ENCODE measurements around the gene WDR33.
A peak's percentile ranks its signal among the peaks of the same experiment; 100 is the strongest.

The WDR33 gene

GRCh38 chr2:127703282-127703681 is 107.7 kb downstream of the WDR33 start:
- in situ Hi-C loops (cut with MboI; ENCODE audit: low pct_unique_long_range_greater_than_20kb, low sequenced_read_pairs), result no loop called here
- no peak for DNase-seq

- in situ Hi-C loops (cut with MboI; ENCODE audit: low pct_unique_long_range_greater_than_20kb, low sequenced_read_pairs), result no loop called here
Measured at GRCh38 chr2:127702395-127703009, 108.5 kb downstream of the WDR33 start.

GRCh38 chr2:127701651-127702394 is 109.1 kb downstream of the WDR33 start:
- DNase-seq, result peak; percentile 83
- in situ Hi-C loops (cut with MboI; ENCODE audit: low pct_unique_long_range_greater_than_20kb, low sequenced_read_pairs), result no loop called here

More at GRCh38 chr2:127702395-127703009, 108.5 kb downstream of the WDR33 start:
- DNase-seq, result no peak

GRCh38 chr2:127701193-127701650 is 109.7 kb downstream of the WDR33 start, which contains the start of gene SFT2D3:
Gene SFT2D3, plus strand, starts transcription at chr2:127701497. Its CDS starts 32 bp downstream, at chr2:127701529.
- peak; percentile 95 for DNase-seq
- in situ Hi-C loops (cut with MboI; ENCODE audit: low pct_unique_long_range_greater_than_20kb, low sequenced_read_pairs), result no loop called here

DNA sequence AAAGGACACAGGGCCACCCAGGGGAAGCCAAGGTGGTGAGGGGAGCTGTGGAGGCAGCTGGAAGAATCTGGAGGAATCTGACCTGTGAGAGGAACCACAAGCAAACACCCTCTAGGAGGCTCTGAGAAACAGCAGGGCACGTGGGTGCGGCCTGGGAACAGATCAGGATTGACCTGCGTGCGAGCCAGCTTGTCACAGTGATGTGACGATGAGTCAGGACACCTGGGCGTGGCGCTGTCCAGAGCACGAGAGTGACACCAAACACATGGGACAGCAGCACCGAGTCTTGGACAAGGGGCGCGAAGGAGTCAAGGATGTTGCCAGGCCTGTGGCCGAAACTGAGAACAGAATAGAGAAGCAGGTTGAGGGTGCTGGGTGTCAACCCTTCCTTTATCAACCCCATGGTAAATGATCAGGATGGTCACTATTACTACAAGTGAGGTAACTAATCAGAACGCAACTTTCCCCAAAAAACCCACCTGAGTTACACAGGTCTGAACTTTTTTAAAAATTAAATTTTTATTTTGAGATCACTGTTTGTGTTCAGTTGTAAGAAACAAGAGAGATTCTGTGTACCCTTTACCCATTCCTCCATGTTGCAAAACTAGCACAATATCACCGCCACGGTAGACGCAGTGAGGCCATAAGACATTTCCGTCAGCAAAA is 110.3 kb downstream of the WDR33 start:
- peak; percentile 17 for DNase-seq
- in situ Hi-C loops (cut with MboI; ENCODE audit: low pct_unique_long_range_greater_than_20kb, low sequenced_read_pairs), result no loop called here

- in situ Hi-C loops (cut with MboI; ENCODE audit: low pct_unique_long_range_greater_than_20kb, low sequenced_read_pairs), result no loop called here
- DNase-seq, result no peak
Measured at GRCh38 chr2:127698553-127699355, 112.2 kb downstream of the WDR33 start.

GRCh38 chr2:127697482-127698180 is 113.3 kb downstream of the WDR33 start:
- in situ Hi-C loops (cut with MboI; ENCODE audit: low pct_unique_long_range_greater_than_20kb, low sequenced_read_pairs), result no loop called here
- no peak for DNase-seq

- DNase-seq, result no peak
- in situ Hi-C loops (cut with MboI; ENCODE audit: low pct_unique_long_range_greater_than_20kb, low sequenced_read_pairs), result no loop called here
Measured at GRCh38 chr2:127695491-127696472, 115.2 kb downstream of the WDR33 start.

GRCh38 chr2:127694986-127695385 is 116.0 kb downstream of the WDR33 start:
- in situ Hi-C loops (cut with MboI; ENCODE audit: low pct_unique_long_range_greater_than_20kb, low sequenced_read_pairs), result no loop called here
- DNase-seq, result no peak

- no peak for DNase-seq
- in situ Hi-C loops (cut with MboI; ENCODE audit: low pct_unique_long_range_greater_than_20kb, low sequenced_read_pairs), result no loop called here
Measured at GRCh38 chr2:127690696-127691095, 120.3 kb downstream of the WDR33 start.

DNA sequence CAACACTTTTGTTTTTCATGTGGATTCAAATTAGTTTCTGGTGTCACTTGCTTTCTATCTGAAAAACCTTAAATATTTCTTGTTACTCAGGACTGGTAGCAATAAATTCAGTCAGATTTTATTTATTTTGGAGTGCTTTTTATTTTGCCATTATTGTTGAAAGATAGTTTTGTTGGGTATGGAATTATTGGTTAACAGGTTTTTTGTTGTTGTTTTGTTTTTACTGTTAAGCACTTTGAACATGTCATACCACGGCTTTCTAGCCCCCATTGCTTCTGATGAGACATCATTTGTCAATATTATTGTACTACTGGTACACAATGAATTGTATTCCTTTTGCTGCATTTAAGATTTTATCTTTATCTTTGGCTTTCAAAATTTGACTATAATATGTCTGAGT is 122.6 kb downstream of the WDR33 start:
- in situ Hi-C loops (cut with MboI; ENCODE audit: low pct_unique_long_range_greater_than_20kb, low sequenced_read_pairs), result no loop called here
- DNase-seq, result no peak

- in situ Hi-C loops (cut with MboI; ENCODE audit: low pct_unique_long_range_greater_than_20kb, low sequenced_read_pairs), result no loop called here
- no peak for DNase-seq
Measured at GRCh38 chr2:127685410-127686080, 125.4 kb downstream of the WDR33 start.

DNA sequence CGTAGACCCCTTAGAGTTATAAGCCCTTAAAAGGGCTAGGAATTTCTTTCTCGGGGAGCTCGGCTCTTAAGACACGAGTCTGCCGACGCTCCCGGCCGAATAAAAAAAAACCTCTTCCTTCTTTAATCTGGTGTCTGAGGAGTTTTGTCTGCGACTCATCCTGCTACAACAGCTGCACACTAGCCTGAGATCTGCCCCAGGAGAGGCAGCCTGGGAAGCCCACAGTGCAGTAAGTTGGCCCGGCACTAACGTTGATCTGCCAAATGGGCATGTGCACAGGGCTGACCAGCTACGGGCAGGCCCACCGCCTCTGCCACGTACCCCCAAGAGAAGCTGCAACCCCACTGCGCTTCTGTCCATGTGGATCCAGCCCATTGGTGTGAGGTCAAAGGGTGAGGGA is 127.2 kb downstream of the WDR33 start:
- in situ Hi-C loops (cut with MboI; ENCODE audit: low pct_unique_long_range_greater_than_20kb, low sequenced_read_pairs), result no loop called here
- no peak for DNase-seq

- in situ Hi-C loops (cut with MboI; ENCODE audit: low pct_unique_long_range_greater_than_20kb, low sequenced_read_pairs), result no loop called here
- no peak for DNase-seq
Measured at GRCh38 chr2:127683056-127683455, 127.9 kb downstream of the WDR33 start.

- in situ Hi-C loops (cut with MboI; ENCODE audit: low pct_unique_long_range_greater_than_20kb, low sequenced_read_pairs), result no loop called here
- no peak for DNase-seq
Measured at GRCh38 chr2:127681976-127682857, 128.8 kb downstream of the WDR33 start.

- DNase-seq, result no peak
Measured at GRCh38 chr2:127681288-127681804, 129.6 kb downstream of the WDR33 start.

More at GRCh38 chr2:127681288-127681804, 129.6 kb downstream of the WDR33 start:
- in situ Hi-C loops (cut with MboI; ENCODE audit: low pct_unique_long_range_greater_than_20kb, low sequenced_read_pairs), result no loop called here
